ENCODE measurements around the gene KRTAP4-16. TPM values are rescaled to one million over a fixed set of nuclear protein-coding genes. Genes with fewer than 3 reads are reported as not detected.
"Not testable (repeated sequence)": the region's sequence is repeated elsewhere in the genome, so short reads cannot be mapped to it uniquely, and the experiment has no call there.

Gene KRTAP4-16
- polyA plus RNA-seq, 1 experiment: not detected

DNA sequence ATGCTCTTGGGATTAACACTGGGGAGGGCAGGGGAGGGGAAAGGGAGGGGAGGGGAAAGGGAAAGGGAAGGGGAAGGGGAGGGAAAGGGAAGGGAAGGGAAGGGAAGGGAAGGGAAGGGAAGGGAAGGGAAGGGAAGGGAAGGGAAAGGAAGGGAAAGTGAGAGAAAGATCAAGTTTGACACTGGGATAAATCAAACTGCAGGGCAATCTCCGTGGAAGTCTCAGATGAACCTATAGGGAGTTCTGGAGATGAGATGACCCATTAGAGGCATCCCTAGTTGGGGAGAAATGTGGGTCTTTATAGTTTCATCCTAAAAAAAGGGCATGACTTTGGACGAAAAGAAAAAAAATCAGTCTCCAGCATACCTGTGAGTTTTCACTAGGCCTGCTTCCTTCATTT, 19.7 kb upstream of the KRTAP4-16 start:
- no peak for DNase-seq (ENCODE audit: low read depth, low spot score)
- Histone ChIP-seq H3K27me3 (ENCODE audit: control insufficient read depth, insufficient read depth, low read length) (no peaks in the 10 kb centered on the region), H3K9me3 (ENCODE audit: control insufficient read depth, insufficient read depth, low read length) (no peaks in the 10 kb centered on the region), H3K4me3 (ENCODE audit: low read depth, low read length) (no peak overlapping the region), H3K27ac (ENCODE audit: low read depth, low read length) (no peak overlapping the region)
- no peak for TF ChIP-seq CTCF (IDR thresholded peaks at IDR 0.05; ENCODE audit: low read depth, low read length)
- ChIA-PET CTCF (no interaction called here), POLR2A (no interaction called here)

DNA sequence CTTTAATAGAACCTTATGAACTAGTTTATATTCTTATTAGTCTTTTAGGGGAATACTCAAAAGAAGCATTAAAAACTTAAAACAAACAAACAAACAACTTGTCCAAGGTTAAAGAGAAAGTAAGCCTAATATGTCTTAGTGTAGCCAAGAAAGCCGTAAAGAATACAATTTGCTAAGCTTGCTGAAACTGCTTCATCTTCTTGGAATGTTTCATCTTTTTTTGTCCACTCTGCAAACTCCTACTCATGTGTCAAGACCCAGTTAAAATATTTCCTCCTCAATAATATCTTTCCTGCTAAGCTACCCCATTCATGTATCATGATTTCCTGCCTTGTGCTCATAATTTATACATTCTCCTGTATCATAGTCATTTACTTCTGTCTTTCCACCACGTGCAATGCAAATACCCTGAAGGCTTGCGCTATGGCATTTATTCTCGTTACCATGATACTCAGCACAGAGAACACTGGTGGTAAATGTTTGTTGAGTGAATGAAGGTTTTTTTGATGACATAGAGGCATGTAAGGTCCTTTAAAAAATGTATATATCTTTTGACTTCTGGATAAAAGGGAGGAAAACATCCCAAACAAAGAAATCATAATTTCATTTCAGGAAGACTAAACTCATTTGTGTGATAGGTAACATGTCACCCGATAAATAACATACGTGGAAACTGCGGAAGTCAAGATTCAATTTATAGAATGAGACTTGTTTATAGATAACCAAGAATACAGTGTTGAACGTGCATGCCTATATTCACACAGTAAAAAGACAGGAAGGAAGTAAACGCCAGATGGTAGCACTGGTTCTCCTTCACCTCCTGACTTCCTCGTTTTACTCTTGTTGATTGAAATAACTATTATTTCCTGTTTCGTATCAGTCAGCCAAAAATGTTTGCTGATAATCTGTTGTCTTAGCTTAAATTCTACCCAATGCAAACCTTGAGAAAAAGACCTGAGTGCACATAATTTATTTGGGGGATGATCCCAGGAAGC, 18.0 kb upstream of the KRTAP4-16 start:
- POLR2A ChIA-PET; H3K4me3 ChIP-seq (ENCODE audit: low read depth, low read length); H3K9me3 ChIP-seq (ENCODE audit: control insufficient read depth, insufficient read depth, low read length); DNase-seq (ENCODE audit: low read depth, low spot score); H3K27me3 ChIP-seq (ENCODE audit: control insufficient read depth, insufficient read depth, low read length); CTCF ChIA-PET; H3K27ac ChIP-seq (ENCODE audit: low read depth, low read length): not testable (repeated sequence)

GRCh38 chr17:41118721-41119120, 16.7 kb upstream of the KRTAP4-16 start:
- DNase-seq (ENCODE audit: low read depth, low spot score): no peak
- POLR2A ChIA-PET: no interaction called here

DNA sequence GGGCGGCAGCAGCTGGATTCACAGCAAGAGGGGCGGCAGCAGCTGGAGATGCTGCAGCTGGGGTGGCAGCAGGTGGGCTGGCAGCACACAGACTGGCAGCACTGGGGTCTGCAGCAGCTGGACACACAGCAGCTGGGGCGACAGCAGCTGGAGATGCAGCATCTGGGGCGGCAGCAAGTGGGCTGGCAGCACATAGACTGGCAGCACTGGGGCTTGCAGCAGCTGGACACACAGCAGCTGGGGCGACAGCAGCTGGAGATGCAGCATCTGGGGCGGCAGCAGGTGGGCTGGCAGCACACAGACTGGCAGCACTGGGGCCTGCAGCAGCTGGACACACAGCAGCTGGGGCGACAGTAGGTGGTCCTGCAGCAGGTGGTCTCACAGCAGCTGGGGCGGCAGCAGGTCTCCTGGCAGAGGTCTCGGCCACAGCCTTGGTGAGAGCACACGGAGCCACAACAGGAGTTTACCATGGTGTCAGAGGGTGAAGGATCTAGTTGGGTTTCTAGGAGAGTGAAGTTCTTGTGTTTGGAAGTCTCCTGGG, 15.9 kb upstream of the KRTAP4-16 start, which contains the start of gene KRTAP4-11:
KRTAP4-11 (minus strand) TSS at position 528 of the 541 bp plus-strand sequence; CDS start at position 470, 58 bp downstream.
- POLR2A ChIA-PET; DNase-seq (ENCODE audit: low read depth, low spot score); H3K4me3 ChIP-seq (ENCODE audit: low read depth, low read length); CTCF ChIA-PET; H3K27me3 ChIP-seq (ENCODE audit: control insufficient read depth, insufficient read depth, low read length); H3K27ac ChIP-seq (ENCODE audit: low read depth, low read length); H3K9me3 ChIP-seq (ENCODE audit: control insufficient read depth, insufficient read depth, low read length): not testable (repeated sequence)

More at GRCh38 chr17:41118721-41119120, 16.7 kb upstream of the KRTAP4-16 start:
- Histone ChIP-seq H3K9me3 (ENCODE audit: control insufficient read depth, insufficient read depth, low read length) (no peaks in the 10 kb centered on the region), H3K4me3 (ENCODE audit: low read depth, low read length) (no peak overlapping the region), H3K27me3 (ENCODE audit: control insufficient read depth, insufficient read depth, low read length) (no peaks in the 10 kb centered on the region), H3K27ac (ENCODE audit: low read depth, low read length) (no peak overlapping the region)
- TF ChIP-seq CTCF (IDR thresholded peaks at IDR 0.05; ENCODE audit: low read depth, low read length): no peak
- CTCF ChIA-PET: no interaction called here

- POLR2A ChIA-PET: no interaction called here
- CTCF ChIA-PET: no interaction called here
- no peak overlapping the region for H3K27ac ChIP-seq (ENCODE audit: low read depth, low read length)
- no peaks in the 10 kb centered on the region for H3K9me3 ChIP-seq (ENCODE audit: control insufficient read depth, insufficient read depth, low read length)
- no peak for DNase-seq (ENCODE audit: low read depth, low spot score)
- no peaks in the 10 kb centered on the region for H3K27me3 ChIP-seq (ENCODE audit: control insufficient read depth, insufficient read depth, low read length)
- no peak overlapping the region for H3K4me3 ChIP-seq (ENCODE audit: low read depth, low read length)
- no peak for TF ChIP-seq CTCF (IDR thresholded peaks at IDR 0.05; ENCODE audit: low read depth, low read length)
Observed at GRCh38 chr17:41116297-41116696, 14.3 kb upstream of the KRTAP4-16 start.

All from AG04450 (cell line).